Endothelial cell of umbilical vein (primary cell): ENCODE results near the gene AP5Z1.

ENCODE experiments used
- CTCF ChIP-seq, 2 donors: IDR thresholded peaks; 1 replicate in 1 of 2; 2 replicates in 1 of 2; pipeline ENCODE4 v1.5.1; 2011; ENCODE audit warnings: low read length in 2 of 2, mild to moderate bottlenecking in 2 of 2, moderate library complexity in 2 of 2, control low read depth in 1 of 2, inconsistent platforms in 1 of 2, low read depth in 1 of 2; ENCODE audit not compliant: insufficient read depth in 1 of 2; ENCODE audit errors: extremely low read depth in 1 of 2
- EZH2 ChIP-seq: IDR thresholded peaks from 2 replicates; pipeline ENCODE4 v1.6.1; 2012; ENCODE audit warnings: borderline replicate concordance, low read depth, mild to moderate bottlenecking, moderate library complexity, low read length, inconsistent platforms; ENCODE audit not compliant: severe bottlenecking
- FOS ChIP-seq: IDR thresholded peaks from 2 replicates; pipeline ENCODE4 v1.6.1; 2011; ENCODE audit warnings: mild to moderate bottlenecking, low read length, moderate library complexity, borderline replicate concordance; ENCODE audit not compliant: insufficient read depth
- JUN ChIP-seq: IDR thresholded peaks from 2 replicates; pipeline ENCODE4 v1.6.1; 2011; ENCODE audit warnings: borderline replicate concordance, low read depth; ENCODE audit not compliant: insufficient read length, insufficient read depth
- MAX ChIP-seq: IDR thresholded peaks from 2 replicates; pipeline ENCODE4 v1.6.1; 2011; ENCODE audit not compliant: insufficient read depth, insufficient read length
- POLR2A ChIP-seq: IDR thresholded peaks from 2 replicates; pipeline ENCODE4 v1.6.1; 2012; ENCODE audit warnings: low read depth, mild to moderate bottlenecking, control low read depth, low read length
- POLR2AphosphoS5 ChIP-seq: IDR thresholded peaks from 2 replicates; pipeline ENCODE4 v1.6.1; 2012; ENCODE audit warnings: low read depth, mild to moderate bottlenecking, control low read depth, low read length, moderate library complexity; ENCODE audit not compliant: insufficient read depth

- no peak for TF ChIP-seq MAX
- no peak for TF ChIP-seq POLR2AphosphoS5
- no peak for TF ChIP-seq CTCF (IDR thresholded peaks at IDR 0.05; ENCODE audit: extremely low read depth in 1 of 2, insufficient read depth in 1 of 2, low read depth in 1 of 2, low read length in 2 of 2)
- TF ChIP-seq EZH2: no peak
- TF ChIP-seq FOS: no peak
- no peak for TF ChIP-seq POLR2A
- TF ChIP-seq JUN: no peak
Measured at GRCh38 chr7:4801839-4802231, 26.4 kb downstream of the AP5Z1 start.
